A549 (cell line): ENCODE results near the gene RASD2. TPM values are rescaled to one million over a fixed set of nuclear protein-coding genes. Genes with fewer than 3 reads are reported as not detected.

Source experiments
- ATAC-seq, 2 experiments: fragments of 200-7000 bp in 1 of 2; fragments of >200 bp in 1 of 2; cut with Nextera tagmentation in 1 of 2; cut with Tn5 transposase in 1 of 2; 3 replicates each; pipeline versions ENCODE4 v1.8.0 to v1.9.1; 2018 to 2020; ENCODE audit warnings: mild to moderate bottlenecking in 1 of 2, moderate library complexity in 1 of 2
- CTCF ChIA-PET: fragments of 300-600 bp; sonication (Branson Sonifier 250); formaldehyde crosslinking; extraction: SDS; loops from one replicate; lab custom pipeline; 2021; ENCODE audit warnings: antibody characterized with exemption, inconsistent platforms; lab: Yijun Ruan, JAX
- POLR2A ChIA-PET: fragments of 350-600 bp; formaldehyde crosslinking; extraction: SDS; loops from one replicate; lab custom pipeline; 2021; ENCODE audit warnings: antibody characterized with exemption, inconsistent platforms; lab: Yijun Ruan, JAX
- DNase-seq, 2 experiments: peaks; one replicate each; pipeline versions ENCODE4 v3.0.0 to v3.0.0-alpha.2; 2011 to 2016; ENCODE audit warnings: low read depth in 1 of 2, low spot score in 1 of 2
- FAIRE-seq: peaks from 2 replicates; lab custom pipeline; 2011; peaks lifted over from hg19 to GRCh38; lab: Jason Lieb, UNC
- H3K27ac ChIP-seq, 2 experiments: fragments of >200 bp; sonication (Bioruptor Twin); formaldehyde crosslinking; 3 replicates each; pipeline ENCODE4 v1.5.1; 2016 to 2017
- H3K4me1 ChIP-seq: fragments of >200 bp; sonication (Bioruptor Twin); formaldehyde crosslinking; 3 replicates; pipeline ENCODE4 v1.6.1; 2016
- H3K4me2 ChIP-seq: fragments of >200 bp; sonication (Bioruptor Twin); formaldehyde crosslinking; 3 replicates; pipeline ENCODE4 v1.6.1; 2016
- H3K4me3 ChIP-seq: fragments of >200 bp; sonication (Bioruptor Twin); formaldehyde crosslinking; 3 replicates; pipeline ENCODE4 v1.5.1; 2016
- H3K9me3 ChIP-seq: fragments of >200 bp; sonication (Bioruptor Twin); formaldehyde crosslinking; 3 replicates; pipeline ENCODE4 v1.6.1; 2016
- BCL3 ChIP-seq: fragments of >200 bp; sonication (Bioruptor Twin); formaldehyde crosslinking; IDR thresholded peaks from 3 replicates; pipeline ENCODE4 v1.6.1; 2016
- CEBPB ChIP-seq, 2 experiments: fragments of >200 bp in 1 of 2; sonication (Bioruptor Twin) in 1 of 2; formaldehyde crosslinking in 1 of 2; IDR thresholded peaks; 2 replicates each; pipeline ENCODE4 v1.6.1; 2012 to 2016
- CHD4 ChIP-seq: fragments of 200-600 bp; sonication (generic); IDR thresholded peaks from 2 replicates; pipeline ENCODE4 v1.6.1; 2016; ENCODE audit warnings: antibody characterized with exemption, mild to moderate bottlenecking, borderline replicate concordance
- EHF ChIP-seq: fragments of 250-450 bp; sonication (Bioruptor Pico); IDR thresholded peaks from 2 replicates; pipeline ENCODE4 v1.5.0; 2020; ENCODE audit warnings: mild to moderate bottlenecking
- FOSL2 ChIP-seq, 2 experiments: fragments of 450-650 bp in 1 of 2; fragments of >200 bp in 1 of 2; sonication (Bioruptor Twin) in 1 of 2; formaldehyde crosslinking; IDR thresholded peaks; 2 replicates each; pipeline versions ENCODE4 v1.5.0 to v1.6.1; 2016 to 2020; ENCODE audit warnings: mild to moderate bottlenecking in 1 of 2, moderate library complexity in 1 of 2
- GATA3 ChIP-seq: IDR thresholded peaks from 2 replicates; pipeline ENCODE4 v1.6.1; 2012; ENCODE audit warnings: borderline replicate concordance
- HDAC2 ChIP-seq: fragments of 200-600 bp; sonication (generic); IDR thresholded peaks from 2 replicates; pipeline ENCODE4 v1.6.1; 2016
- HOXA7 ChIP-seq: fragments of 250-450 bp; sonication (Bioruptor Pico); IDR thresholded peaks from 2 replicates; pipeline ENCODE4 v1.5.0; 2020; ENCODE audit warnings: mild to moderate bottlenecking, moderate library complexity
- HOXB5 ChIP-seq: fragments of 250-450 bp; sonication (Bioruptor Pico); IDR thresholded peaks from 2 replicates; pipeline ENCODE4 v1.5.0; 2020; ENCODE audit warnings: mild to moderate bottlenecking, moderate library complexity
- KDM1A ChIP-seq: fragments of 200-600 bp; sonication (generic); IDR thresholded peaks from 2 replicates; pipeline ENCODE4 v1.6.1; 2016; ENCODE audit warnings: low read depth, mild to moderate bottlenecking
- MAX ChIP-seq: IDR thresholded peaks from 2 replicates; pipeline ENCODE4 v1.6.1; 2012
- NFE2L2 ChIP-seq: fragments of 150-350 bp; conservative IDR thresholded peaks from 2 replicates; pipeline ENCODE4 v1.6.1; 2014; ENCODE audit warnings: low read length
- RFX5 ChIP-seq: fragments of 450-650 bp; IDR thresholded peaks from 2 replicates; pipeline ENCODE4 v1.7.1; 2014; ENCODE audit warnings: antibody characterized with exemption, mild to moderate bottlenecking, moderate library complexity
- ZNF302 ChIP-seq: fragments of 250-450 bp; sonication (Bioruptor Pico); IDR thresholded peaks from 2 replicates; pipeline ENCODE4 v1.9.0; 2021; ENCODE audit warnings: inconsistent platforms, mild to moderate bottlenecking, moderate library complexity
- WGBS: methylation state at CpG from one replicate; pipeline ENCODE4 v1.1.6; 2017; ENCODE audit errors: missing lambda C conversion rate; 5-methylcytosine and 5-hydroxymethylcytosine counted together
- polyA plus RNA-seq, 4 experiments: library from polyadenylated mRNA; depleted of rRNA in 3 of 4; stranded (reverse); fragments of >200 nt; fragmentation: RNase III in 1 of 4; extraction: RNeasy Plus Mini Kit Qiagen cat#74134 plus additional on column Dnase treatment in 1 of 4; gene quantifications; 2 replicates in 3 of 4; 3 replicates in 1 of 4; pipeline ENCODE4 v1.2.3, GENCODE V29; 2011 to 2017

The RASD2 gene
- polyA plus RNA-seq, 2 of the 4 experiments (the other 2 are of a cell fraction) = 0.61 to 1.2 TPM

GRCh38 chr22:35589756-35590093 is 49.1 kb downstream of the RASD2 start:
- ChIA-PET POLR2A (interaction anchor here (1.2 to 1.6 kb wide), 2 partner anchors 38 to 239 kb away, joined by 4 read pairs; no protein-coding TSS in a partner anchor), CTCF (interaction anchor here (1.0 to 4.4 kb wide), 3 partner anchors 13 to 159 kb away, joined by 3 to 24 read pairs (median 9); no protein-coding TSS in a partner anchor)
- Histone ChIP-seq H3K4me3 (no peak overlapping the region), H3K27ac (peak overlapping the region; percentile 97 to 99), H3K9me3 (peaks cover 4% of the 10 kb centered on the region; the same call in 1 of the 3 replicates), H3K4me2 (peak overlapping the region; percentile 64), H3K4me1 (peaks cover 67% of the 10 kb centered on the region)
- 43% methylated on average over 6 of the region's 6 CpGs for whole genome bisulfite sequencing
- DNase-seq (no peak), FAIRE-seq (no peak), ATAC-seq (0 out of 6 replicates have a peak, but pooled peaks of 1 of the 2 experiments have one; percentile 2)
- TF ChIP-seq GATA3 (peak; percentile 69), RFX5 (no peak), CEBPB (IDR thresholded peaks at IDR 0.05) (peak; percentile 65 to 96)

GRCh38 chr22:35590634-35591295 is 50.1 kb downstream of the RASD2 start:
- FAIRE-seq = no peak
- Histone ChIP-seq H3K27ac (peak overlapping the region; percentile 97 to 99), H3K4me1 (peaks cover 63% of the 10 kb centered on the region)

GRCh38 chr22:35591714-35592417 is 51.2 kb downstream of the RASD2 start:
- TF ChIP-seq CHD4 = no peak
- peak; percentile 56; the same call in 1 of the 2 replicates for TF ChIP-seq KDM1A
- TF ChIP-seq BCL3 = no peak
- TF ChIP-seq EHF (CRISPR knock-in tag) = no peak
- TF ChIP-seq, all 56 proteins: peak for 1
- no peak for FAIRE-seq
- Histone ChIP-seq H3K4me2 (peak overlapping the region; percentile 64; the same call in 2 of the 3 replicates), H3K27ac (peak overlapping the region; percentile 97 to 99), H3K9me3 (peaks cover under 1% of the 10 kb centered on the region; the same call in 1 of the 3 replicates), H3K4me1 (peaks cover 62% of the 10 kb centered on the region), H3K4me3 (no peak overlapping the region)
- ATAC-seq = no peak
- no peak for DNase-seq
- 91% methylated on average over 12 of the region's 14 CpGs for WGBS
- POLR2A ChIA-PET = no interaction called here
- CTCF ChIA-PET = interaction anchor here (1.0 to 1.8 kb wide), 3 partner anchors 30 to 474 kb away, joined by 3 to 9 read pairs (median 4); no protein-coding TSS in a partner anchor

More at GRCh38 chr22:35590634-35591295, 50.1 kb downstream of the RASD2 start:
- DNase-seq (no peak), ATAC-seq (no peak)
- POLR2A ChIA-PET = no interaction called here
- peaks cover 4% of the 10 kb centered on the region; the same call in 1 of the 3 replicates for H3K9me3 ChIP-seq
- peak overlapping the region; percentile 64 for H3K4me2 ChIP-seq
- WGBS = 35% methylated on average over 9 of the region's 13 CpGs
- no peak for TF ChIP-seq CHD4
- no peak for TF ChIP-seq FOSL2 (IDR thresholded peaks at IDR 0.05)
- peak; percentile 17; the same call in 1 of the 2 replicates for TF ChIP-seq FOSL2 (CRISPR knock-in tag; IDR thresholded peaks at IDR 0.05)
- CTCF ChIA-PET = interaction anchor here (1.0 to 4.4 kb wide), 3 partner anchors 160 to 475 kb away, joined by 3 to 24 read pairs (median 9); no protein-coding TSS in a partner anchor
- H3K4me3 ChIP-seq = no peak overlapping the region

- no peak overlapping the region for H3K4me3 ChIP-seq
- CTCF ChIA-PET = interaction anchor here (0.7 to 1.8 kb wide), 3 partner anchors 30 to 241 kb away, joined by 3 to 9 read pairs (median 4); no protein-coding TSS in a partner anchor
- H3K4me1 ChIP-seq = peaks cover 56% of the 10 kb centered on the region
- DNase-seq (no peak), ATAC-seq (no peak), FAIRE-seq (no peak)
- no peak for TF ChIP-seq RFX5
- no peak for TF ChIP-seq HOXA7 (CRISPR knock-in tag)
- no peak for TF ChIP-seq KDM1A
- TF ChIP-seq NFE2L2 = no peak
- no peak for TF ChIP-seq MAX
- TF ChIP-seq ZNF302 (CRISPR knock-in tag) = no peak
- TF ChIP-seq HDAC2 = no peak
- TF ChIP-seq HOXB5 = no peak
- peak overlapping the region; percentile 29; the same call in 2 of the 3 replicates for H3K4me2 ChIP-seq
- no peaks in the 10 kb centered on the region for H3K9me3 ChIP-seq
- 68% methylated on average over 4 of the region's 4 CpGs for WGBS
- POLR2A ChIA-PET = no interaction called here
- H3K27ac ChIP-seq = peak overlapping the region; percentile 97 to 99
Measured at GRCh38 chr22:35592418-35592967, 51.9 kb downstream of the RASD2 start.
